ENCODE measurements around the gene NTF3.

The NTF3 gene

GRCh38 chr12:5514016-5514415 lies 82.1 kb downstream of the NTF3 start:
- H3K27me3 ChIP-seq (ENCODE audit: insufficient read depth, low read length, poor library complexity, severe bottlenecking), result no peaks in the 10 kb centered on the region
- H3K4me2 ChIP-seq (ENCODE audit: low read depth, low read length, poor library complexity, severe bottlenecking), result no peak overlapping the region
- no peak for TF ChIP-seq EZH2phosphoT487 (IDR thresholded peaks at IDR 0.05; ENCODE audit: borderline replicate concordance)
- TF ChIP-seq, protein P1, sequence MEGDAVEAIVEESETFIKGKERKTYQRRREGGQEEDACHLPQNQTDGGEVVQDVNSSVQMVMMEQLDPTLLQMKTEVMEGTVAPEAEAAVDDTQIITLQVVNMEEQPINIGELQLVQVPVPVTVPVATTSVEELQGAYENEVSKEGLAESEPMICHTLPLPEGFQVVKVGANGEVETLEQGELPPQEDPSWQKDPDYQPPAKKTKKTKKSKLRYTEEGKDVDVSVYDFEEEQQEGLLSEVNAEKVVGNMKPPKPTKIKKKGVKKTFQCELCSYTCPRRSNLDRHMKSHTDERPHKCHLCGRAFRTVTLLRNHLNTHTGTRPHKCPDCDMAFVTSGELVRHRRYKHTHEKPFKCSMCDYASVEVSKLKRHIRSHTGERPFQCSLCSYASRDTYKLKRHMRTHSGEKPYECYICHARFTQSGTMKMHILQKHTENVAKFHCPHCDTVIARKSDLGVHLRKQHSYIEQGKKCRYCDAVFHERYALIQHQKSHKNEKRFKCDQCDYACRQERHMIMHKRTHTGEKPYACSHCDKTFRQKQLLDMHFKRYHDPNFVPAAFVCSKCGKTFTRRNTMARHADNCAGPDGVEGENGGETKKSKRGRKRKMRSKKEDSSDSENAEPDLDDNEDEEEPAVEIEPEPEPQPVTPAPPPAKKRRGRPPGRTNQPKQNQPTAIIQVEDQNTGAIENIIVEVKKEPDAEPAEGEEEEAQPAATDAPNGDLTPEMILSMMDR (conservative IDR thresholded peaks at IDR 0.05; ENCODE audit: low read length), result no peak
- no peaks in the 10 kb centered on the region for H4K20me1 ChIP-seq (ENCODE audit: insufficient read depth, low read length, poor library complexity, severe bottlenecking)
- no peaks in the 10 kb centered on the region for H3K79me2 ChIP-seq (ENCODE audit: insufficient read depth, low read length)
- H3K4me1 ChIP-seq (ENCODE audit: insufficient read depth, low read length, poor library complexity, severe bottlenecking), result no peaks in the 10 kb centered on the region
- no peak overlapping the region for H3K9ac ChIP-seq (ENCODE audit: low read depth, low read length, poor library complexity, severe bottlenecking)
- H3K36me3 ChIP-seq (ENCODE audit: insufficient read depth, low read length), result no peaks in the 10 kb centered on the region
- H2AFZ ChIP-seq (ENCODE audit: low read length), result no peak overlapping the region
- H3K4me3 ChIP-seq (ENCODE audit: low read length, poor library complexity, severe bottlenecking), result no peak overlapping the region
- no peaks in the 10 kb centered on the region for H3K9me2 ChIP-seq (replicated peaks; ENCODE audit: low read depth, low read length)
- no peaks in the 10 kb centered on the region for H3K9me3 ChIP-seq (ENCODE audit: insufficient read depth, low read depth, low read length)
- no peaks in the 10 kb centered on the region for H3F3A ChIP-seq (ENCODE audit: low read depth)

GRCh38 chr12:5514545-5514944 lies 82.6 kb downstream of the NTF3 start:
- Histone ChIP-seq H3K36me3 (ENCODE audit: insufficient read depth, low read length) (no peaks in the 10 kb centered on the region), H3K9ac (ENCODE audit: low read depth, low read length, poor library complexity, severe bottlenecking) (no peak overlapping the region), H3K4me1 (ENCODE audit: insufficient read depth, low read length, poor library complexity, severe bottlenecking) (no peaks in the 10 kb centered on the region), H2AFZ (ENCODE audit: low read length) (no peak overlapping the region), H3K27me3 (ENCODE audit: insufficient read depth, low read length, poor library complexity, severe bottlenecking) (no peaks in the 10 kb centered on the region), H3K9me3 (ENCODE audit: insufficient read depth, low read depth, low read length) (no peaks in the 10 kb centered on the region), H3K9me2 (replicated peaks; ENCODE audit: low read depth, low read length) (no peaks in the 10 kb centered on the region), H4K20me1 (ENCODE audit: insufficient read depth, low read length, poor library complexity, severe bottlenecking) (no peaks in the 10 kb centered on the region), H3K4me2 (ENCODE audit: low read depth, low read length, poor library complexity, severe bottlenecking) (no peak overlapping the region), H3K79me2 (ENCODE audit: insufficient read depth, low read length) (no peaks in the 10 kb centered on the region), H3K4me3 (ENCODE audit: low read length, poor library complexity, severe bottlenecking) (no peak overlapping the region), H3F3A (ENCODE audit: low read depth) (no peaks in the 10 kb centered on the region)
- no peak for TF ChIP-seq EZH2phosphoT487 (IDR thresholded peaks at IDR 0.05; ENCODE audit: borderline replicate concordance)
- TF ChIP-seq, protein P1 (conservative IDR thresholded peaks at IDR 0.05; ENCODE audit: low read length), result no peak

DNA sequence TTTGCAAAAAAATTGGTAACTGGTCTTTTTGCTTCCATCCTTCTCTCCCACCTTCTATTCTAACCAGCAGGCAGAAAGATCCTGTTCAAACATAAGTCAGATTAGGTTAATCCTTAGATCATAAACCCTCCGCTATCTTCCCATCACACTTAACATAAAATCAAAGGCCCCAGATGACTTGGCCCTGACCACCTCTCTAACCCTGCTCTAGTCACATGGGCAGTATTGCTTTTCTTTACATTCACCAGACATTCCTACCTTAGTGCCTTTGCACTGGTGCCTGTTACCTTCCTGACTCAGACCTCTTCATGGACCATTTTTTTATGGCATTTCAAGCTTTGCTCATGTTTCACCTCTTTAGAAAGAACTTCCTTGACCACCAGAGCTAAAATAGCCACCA lies 83.5 kb downstream of the NTF3 start:
- Histone ChIP-seq H3K4me2 (ENCODE audit: low read depth, low read length, poor library complexity, severe bottlenecking) (no peak overlapping the region), H4K20me1 (ENCODE audit: insufficient read depth, low read length, poor library complexity, severe bottlenecking) (no peaks in the 10 kb centered on the region), H3K27me3 (ENCODE audit: insufficient read depth, low read length, poor library complexity, severe bottlenecking) (no peaks in the 10 kb centered on the region), H3K9me3 (ENCODE audit: insufficient read depth, low read depth, low read length) (no peaks in the 10 kb centered on the region), H3K9ac (ENCODE audit: low read depth, low read length, poor library complexity, severe bottlenecking) (no peak overlapping the region), H3K4me3 (ENCODE audit: low read length, poor library complexity, severe bottlenecking) (no peak overlapping the region), H3K9me2 (replicated peaks; ENCODE audit: low read depth, low read length) (no peaks in the 10 kb centered on the region), H3K4me1 (ENCODE audit: insufficient read depth, low read length, poor library complexity, severe bottlenecking) (no peaks in the 10 kb centered on the region), H3K79me2 (ENCODE audit: insufficient read depth, low read length) (no peaks in the 10 kb centered on the region), H3F3A (ENCODE audit: low read depth) (no peaks in the 10 kb centered on the region), H3K36me3 (ENCODE audit: insufficient read depth, low read length) (no peaks in the 10 kb centered on the region), H2AFZ (ENCODE audit: low read length) (no peak overlapping the region)
- no peak for TF ChIP-seq EZH2phosphoT487 (IDR thresholded peaks at IDR 0.05; ENCODE audit: borderline replicate concordance)
- TF ChIP-seq, protein P1 (conservative IDR thresholded peaks at IDR 0.05; ENCODE audit: low read length), result no peak

Data from Loucy (cell line).